NOMO-1 treated with DMSO at 0.1 percent for 48 hours (cell line): ENCODE results near the gene ITGB3BP.
A peak's percentile ranks its signal among the peaks of the same experiment; 100 is the strongest.
"Not testable (repeated sequence)": the region's sequence is repeated elsewhere in the genome, so short reads cannot be mapped to it uniquely, and the experiment has no call there.

Experiments used
- DNase-seq: peaks from one replicate; lab custom pipeline; 2025; ENCODE audit not compliant: unreplicated experiment; lab: John Stamatoyannopoulos, UW

Gene ITGB3BP

DNA sequence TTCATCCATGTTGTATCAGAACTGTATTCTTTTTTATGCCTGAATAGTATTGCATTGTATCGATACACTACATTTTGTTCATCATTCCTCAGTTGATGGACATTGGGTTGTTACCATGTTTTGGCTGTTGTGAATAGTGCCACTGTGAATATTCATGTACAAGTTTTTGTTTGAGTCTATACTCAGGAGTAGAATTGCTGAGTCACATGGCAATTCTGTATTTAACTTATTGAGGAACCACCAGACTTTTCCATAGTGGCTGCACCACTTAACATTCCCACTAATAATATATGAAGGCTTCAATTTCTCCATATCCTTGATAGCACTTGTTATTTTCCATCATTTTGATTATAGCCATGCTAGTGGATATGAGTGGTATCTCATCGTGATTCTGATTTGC is 99.4 kb downstream of the ITGB3BP start:
- no peak for DNase-seq

DNA sequence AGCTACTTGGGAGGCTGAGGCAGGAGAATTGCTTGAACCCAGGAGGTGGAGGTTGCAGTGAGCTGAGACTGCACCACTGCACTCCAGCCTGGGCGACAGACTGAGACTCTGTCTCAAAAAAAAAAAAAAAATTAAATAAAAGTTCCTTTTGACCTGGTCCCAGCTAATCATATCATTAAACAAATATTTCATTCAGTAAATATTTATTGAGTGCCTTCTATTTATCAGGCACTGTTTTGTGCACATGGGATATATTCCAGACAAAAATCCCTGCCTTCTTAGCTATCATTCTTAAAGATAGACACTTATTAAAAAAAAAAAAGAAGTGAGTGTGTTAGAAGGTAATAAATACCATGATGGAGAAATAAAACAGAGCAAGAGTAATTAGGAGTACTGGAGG is 102.3 kb downstream of the ITGB3BP start:
- DNase-seq = not testable (repeated sequence)

DNA sequence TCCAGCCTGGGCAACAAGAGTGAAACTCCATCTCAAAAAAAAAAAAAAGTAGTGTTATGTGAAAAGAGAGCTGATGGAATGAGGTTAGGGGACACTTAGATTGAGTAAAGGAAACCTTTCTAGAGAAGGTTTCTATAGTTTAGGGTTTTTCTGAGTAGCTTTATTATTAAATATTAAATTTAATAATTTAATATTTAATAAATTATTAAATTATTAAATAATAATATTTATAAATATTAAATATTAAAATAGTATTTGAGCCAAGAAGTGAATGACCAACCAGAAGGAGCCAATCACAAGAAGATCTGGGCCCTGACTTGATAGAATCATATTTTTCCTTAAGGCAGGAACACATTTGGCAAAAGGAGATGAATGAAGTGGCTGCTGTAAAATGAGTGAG is 104.9 kb downstream of the ITGB3BP start:
- no peak for DNase-seq

DNA sequence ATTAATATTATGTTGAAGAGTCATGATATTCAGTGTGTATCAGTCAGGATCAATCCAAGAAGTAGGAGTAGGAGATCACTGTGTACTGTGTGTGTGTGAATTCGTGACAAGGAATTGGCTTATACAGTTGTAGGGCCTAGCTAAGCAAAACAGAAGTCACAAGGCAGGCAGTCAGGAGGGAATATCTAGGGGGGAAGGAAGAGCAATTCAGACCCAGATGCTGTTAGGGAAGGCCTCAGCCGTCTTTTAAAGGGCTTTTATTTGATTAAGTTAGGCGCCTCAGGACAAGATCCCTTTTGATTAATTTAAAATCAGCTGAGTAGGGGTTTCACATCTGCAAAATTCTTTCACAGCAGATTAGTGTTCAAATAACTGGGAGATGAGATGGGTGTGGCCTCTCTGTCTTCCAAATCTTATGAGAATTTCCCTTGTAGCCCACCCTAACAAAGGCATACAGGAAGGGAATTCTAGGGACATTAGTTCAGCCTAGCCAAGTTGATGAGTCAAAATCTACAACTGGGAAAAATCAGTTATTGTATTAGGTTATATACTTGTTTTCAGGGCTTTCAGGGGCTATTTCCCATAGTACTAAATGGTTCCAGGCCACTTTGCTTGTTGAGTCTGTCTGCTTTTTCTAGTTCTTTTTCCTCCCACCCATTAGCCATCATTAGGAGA is 108.2 kb downstream of the ITGB3BP start:
- no peak for DNase-seq

DNA sequence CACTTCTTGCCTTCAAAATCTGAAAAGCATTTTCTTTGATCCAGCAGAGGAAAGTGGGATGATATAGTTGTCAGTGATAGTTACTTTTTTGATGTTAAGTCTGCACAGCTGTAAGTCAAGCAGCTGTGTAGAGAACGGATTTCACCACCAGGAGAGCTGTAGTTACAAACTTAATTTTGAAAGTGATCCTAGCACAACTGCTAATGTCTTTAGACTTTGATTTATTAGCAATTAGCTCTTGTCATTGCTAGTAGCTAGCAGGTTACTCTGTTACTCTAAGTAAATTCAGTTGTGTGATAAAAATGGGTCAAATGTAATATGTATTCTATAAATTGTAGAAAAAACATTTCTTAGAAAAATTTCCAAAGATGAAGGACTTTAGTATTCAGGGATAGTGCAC is 109.6 kb downstream of the ITGB3BP start:
- DNase-seq = no peak

DNA sequence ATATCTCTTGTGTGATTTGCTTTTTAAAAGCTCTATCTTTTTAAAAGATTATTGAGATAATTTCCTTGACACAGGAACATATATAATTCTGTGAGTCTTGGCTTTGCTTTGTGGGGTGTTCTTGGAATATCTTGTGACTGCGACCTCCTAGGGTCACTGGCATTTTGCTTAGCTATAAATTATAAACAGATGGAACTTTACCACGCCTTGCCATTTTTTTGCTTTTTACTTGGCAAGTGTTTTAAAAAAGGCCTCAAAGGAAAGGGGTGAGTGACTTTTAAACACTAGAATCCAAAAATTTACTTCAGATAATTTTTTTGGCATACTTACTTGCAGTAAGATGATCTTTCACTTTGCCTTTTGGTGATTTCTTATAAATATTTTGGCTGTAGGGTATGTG is 112.0 kb downstream of the ITGB3BP start:
- DNase-seq = no peak

DNA sequence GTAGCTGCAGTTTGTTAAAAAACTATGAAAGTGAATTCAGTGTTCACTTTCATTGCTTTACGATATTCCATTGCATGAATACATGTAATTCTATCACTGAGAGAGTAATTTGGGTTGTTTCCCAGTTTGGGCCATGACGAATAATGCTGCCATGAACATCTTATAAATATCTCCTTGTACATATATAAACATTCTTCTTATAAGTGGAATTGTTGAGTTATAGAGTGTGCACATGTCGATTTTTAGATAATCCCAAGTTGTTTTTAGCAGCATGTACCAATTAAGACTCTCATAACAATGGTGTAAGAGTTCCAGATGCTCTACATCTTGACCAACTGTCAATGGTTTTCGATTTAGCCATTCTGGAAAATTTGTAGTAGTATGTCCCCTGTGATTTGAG is 114.7 kb downstream of the ITGB3BP start:
- DNase-seq = no peak

DNA sequence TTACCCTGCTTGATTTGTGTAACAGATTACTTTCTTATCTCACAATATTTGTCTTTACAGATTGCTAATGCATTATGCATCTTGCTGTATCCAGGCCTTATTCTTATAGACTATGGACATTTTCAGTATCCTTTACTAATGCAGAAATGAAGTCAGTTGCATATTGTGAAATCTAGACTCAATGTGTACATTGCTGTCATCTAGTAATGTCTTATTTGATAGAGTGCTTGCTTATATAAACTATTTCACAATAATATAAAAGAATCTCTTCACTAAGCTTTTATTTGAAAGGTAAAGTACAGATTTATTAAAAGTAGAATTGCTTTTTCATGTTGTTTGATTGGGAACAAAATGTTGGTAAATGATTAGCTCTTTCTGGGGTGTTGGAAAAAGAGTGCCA is 116.0 kb downstream of the ITGB3BP start:
- DNase-seq = no peak

DNA sequence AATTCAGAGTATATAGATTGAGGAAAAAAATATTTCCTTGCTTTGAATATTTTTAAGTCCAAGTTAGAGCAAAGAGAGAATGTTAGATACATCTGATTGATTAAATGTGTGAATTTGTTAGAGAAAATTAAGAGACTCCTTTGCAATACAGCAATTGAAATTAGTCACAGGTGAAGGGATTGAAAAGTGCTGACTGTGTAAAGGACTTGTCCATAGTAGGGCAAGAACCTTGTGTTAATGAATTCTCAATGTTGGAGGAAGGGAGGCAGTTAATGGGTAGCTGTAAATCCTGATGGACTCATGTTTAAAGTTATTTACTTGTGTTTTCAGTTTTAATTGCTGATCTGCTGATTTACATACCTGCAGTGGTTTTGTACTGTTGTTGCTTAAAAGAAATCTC is 117.0 kb downstream of the ITGB3BP start:
- no peak for DNase-seq

DNA sequence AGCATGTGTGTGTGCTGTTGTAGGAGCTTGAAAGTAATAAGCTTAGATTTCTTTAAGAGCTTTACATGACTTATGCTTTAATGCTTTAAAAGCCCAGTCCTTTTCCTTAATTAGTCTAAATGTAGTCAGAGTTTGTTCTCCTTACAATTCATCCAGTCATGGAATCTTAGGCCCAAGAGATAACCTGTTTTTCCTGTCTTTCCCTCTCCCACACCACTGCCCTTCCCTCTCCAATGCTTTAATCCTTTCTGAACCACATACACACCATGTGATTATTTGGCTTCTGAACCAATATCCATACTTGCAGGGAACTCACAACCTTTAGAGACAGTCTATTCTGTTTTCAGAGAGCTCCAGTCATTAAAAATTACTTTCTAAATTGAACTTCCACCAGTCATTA is 118.0 kb downstream of the ITGB3BP start:
- DNase-seq = no peak

DNA sequence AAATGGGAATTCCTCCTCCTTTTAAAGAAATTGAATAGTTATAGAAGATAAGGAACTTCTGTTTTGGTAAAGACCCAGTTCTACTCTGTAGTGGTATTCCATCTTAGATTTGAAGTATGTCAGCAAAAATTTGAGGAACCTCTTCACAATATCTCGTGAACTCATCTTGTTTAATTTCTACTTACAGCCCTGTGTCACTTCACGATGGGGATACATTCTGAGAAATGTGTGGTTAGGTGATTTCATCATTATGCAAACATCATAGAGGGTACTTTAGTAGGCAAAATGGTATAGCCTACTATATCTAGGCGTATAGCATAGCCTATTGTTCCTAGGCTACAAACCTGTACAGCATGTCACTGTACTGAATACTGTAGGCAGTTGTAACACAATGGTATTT is 119.6 kb downstream of the ITGB3BP start:
- DNase-seq = peak; percentile 55

DNA sequence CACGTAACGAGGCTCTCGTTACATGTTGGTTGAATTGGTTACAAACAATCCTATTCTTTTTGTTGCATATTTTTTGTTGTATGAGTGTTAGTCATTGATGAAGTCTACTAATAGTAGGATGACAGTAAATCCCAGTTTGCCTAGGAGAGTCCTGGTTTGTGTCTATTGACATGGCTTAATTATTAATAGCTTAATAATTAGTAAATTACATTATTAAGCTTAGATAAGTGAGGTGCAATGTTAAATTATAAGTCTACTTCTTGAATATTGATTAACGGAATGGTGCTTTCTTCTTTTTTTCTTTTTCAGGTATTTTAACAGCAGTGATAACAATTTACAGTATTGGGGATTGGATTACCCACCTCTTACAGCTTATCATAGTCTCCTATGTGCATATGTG is 121.1 kb downstream of the ITGB3BP start:
- no peak for DNase-seq
